GM12872 (cell line): ENCODE data around the gene FASTKD1.

Source experiments
- CTCF ChIP-seq: IDR thresholded peaks from 3 replicates; pipeline ENCODE4 v1.5.1; 2011; ENCODE audit warnings: low read depth, mild to moderate bottlenecking, low read length, moderate library complexity; ENCODE audit not compliant: insufficient read depth

The FASTKD1 gene

DNA sequence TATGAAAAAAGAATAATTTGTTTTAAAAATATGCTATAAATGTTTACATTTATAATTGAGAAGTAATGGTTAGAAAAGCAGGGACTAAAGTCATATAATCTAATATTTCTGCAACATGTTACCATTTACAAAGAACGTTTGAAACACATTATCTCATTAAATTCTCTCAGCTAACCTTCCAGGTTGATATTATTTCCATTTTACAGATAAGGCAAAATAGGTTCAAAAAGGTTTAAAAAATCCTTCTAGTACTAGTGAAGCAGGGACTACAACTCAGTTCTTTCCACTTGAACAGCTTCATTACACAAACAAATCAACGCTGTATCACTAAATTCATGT, 875 bp downstream of the FASTKD1 start:
- no peak for TF ChIP-seq CTCF

- TF ChIP-seq CTCF: no peak
These were observed 1.5 kb downstream of the FASTKD1 start for GRCh38 chr2:169572189-169572588.

DNA sequence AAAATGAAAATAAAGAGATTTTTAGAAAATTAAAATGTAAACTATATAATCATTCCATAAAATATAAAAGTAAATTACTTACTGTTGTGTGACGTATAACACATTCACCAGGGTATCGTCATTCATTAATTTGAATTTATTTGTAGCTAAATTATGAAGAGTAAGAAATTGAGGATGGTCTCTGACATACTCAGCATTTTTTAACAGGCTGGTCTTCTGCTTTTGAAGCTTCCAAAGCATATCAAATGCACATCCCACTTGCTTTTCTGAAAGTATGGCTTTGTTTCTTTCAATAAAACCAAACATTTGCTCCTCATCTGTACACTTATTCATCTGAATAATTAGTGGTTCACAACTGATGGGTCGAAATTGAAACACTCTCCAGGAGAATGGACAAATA, 2.1 kb downstream of the FASTKD1 start:
- TF ChIP-seq CTCF: no peak

- TF ChIP-seq CTCF: no peak
These were observed 3.7 kb downstream of the FASTKD1 start for GRCh38 chr2:169569948-169570347.

- no peak for TF ChIP-seq CTCF
These were observed 8.0 kb downstream of the FASTKD1 start for GRCh38 chr2:169565686-169566085.

DNA sequence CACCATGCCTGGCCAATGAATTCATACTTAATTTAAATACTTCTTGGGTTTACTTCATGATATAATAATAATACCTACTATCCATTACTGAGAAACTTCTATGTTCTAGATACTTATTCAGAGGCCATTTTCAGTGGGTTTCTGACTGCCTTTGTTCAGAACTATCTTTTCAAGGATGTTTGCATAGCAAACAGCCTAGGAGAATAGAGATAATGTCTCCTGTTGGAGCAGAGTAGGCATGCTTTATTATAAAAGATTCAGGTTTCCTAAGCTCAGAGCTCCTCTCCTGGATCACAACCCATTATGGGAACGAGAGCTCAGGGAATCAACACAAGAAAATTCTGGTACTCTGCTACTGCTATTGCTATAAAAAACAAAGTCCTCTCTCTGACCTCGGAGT, 11.1 kb downstream of the FASTKD1 start:
- TF ChIP-seq CTCF: no peak

DNA sequence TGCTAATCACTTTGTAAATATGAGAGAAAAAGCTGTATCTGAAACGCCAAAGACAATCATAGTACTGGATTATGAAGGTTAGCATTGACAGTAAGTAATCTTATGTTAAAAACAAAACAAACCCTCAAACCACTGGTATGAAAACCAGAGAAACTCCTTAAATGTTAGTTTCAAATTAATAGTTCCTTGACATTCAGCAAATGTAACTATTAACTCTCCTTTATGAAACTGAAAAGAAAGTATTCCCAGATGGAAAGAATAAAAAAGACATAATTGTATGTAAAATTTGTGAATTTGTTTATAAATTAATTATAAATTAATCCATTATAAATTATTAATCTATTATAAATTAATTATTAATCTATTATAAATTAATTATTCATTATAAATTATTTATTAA, 12.3 kb downstream of the FASTKD1 start:
- TF ChIP-seq CTCF: no peak

DNA sequence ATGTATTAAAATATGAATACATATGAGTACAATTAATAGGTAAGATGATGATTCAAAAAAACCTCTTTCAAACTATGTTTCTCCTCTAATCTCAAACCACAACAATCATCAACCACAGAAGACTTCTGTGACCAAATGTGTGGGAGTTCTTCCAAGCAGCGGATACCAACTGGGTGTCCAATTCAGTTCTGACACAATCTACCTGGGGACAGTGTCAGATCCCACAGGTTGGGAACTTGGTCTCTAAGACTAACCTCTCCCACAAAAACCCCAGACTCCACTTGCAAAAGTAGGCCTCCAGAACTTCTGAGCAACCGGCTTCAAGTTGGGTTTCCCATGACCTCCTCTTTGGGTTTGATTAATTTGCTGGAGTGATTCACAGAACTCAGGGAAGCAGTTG, 26.9 kb downstream of the FASTKD1 start:
- TF ChIP-seq CTCF: no peak
